ENCODE data around the gene DAPK2.

DNA sequence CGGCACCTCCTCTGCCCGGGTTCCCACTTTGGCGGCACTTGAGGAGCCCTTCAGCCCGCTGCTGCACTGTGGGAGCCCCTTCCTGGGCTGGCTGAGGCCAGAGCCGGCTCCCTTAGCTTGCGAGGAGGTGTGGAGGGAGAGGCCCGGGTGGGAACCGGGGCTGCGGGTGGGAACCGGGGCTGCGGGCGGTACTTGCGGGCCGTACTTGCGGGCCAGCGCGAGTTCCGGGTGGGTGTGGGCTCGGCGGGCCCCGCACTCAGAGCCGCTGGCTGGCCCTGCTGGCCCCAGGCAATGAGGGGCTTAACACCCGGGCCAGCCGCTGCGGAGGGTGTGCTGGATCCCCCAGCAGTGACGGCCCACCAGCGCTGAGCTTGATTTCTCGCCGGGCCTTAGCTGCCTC lies 14.4 kb upstream of the DAPK2 start:
- TF ChIP-seq, protein P1, sequence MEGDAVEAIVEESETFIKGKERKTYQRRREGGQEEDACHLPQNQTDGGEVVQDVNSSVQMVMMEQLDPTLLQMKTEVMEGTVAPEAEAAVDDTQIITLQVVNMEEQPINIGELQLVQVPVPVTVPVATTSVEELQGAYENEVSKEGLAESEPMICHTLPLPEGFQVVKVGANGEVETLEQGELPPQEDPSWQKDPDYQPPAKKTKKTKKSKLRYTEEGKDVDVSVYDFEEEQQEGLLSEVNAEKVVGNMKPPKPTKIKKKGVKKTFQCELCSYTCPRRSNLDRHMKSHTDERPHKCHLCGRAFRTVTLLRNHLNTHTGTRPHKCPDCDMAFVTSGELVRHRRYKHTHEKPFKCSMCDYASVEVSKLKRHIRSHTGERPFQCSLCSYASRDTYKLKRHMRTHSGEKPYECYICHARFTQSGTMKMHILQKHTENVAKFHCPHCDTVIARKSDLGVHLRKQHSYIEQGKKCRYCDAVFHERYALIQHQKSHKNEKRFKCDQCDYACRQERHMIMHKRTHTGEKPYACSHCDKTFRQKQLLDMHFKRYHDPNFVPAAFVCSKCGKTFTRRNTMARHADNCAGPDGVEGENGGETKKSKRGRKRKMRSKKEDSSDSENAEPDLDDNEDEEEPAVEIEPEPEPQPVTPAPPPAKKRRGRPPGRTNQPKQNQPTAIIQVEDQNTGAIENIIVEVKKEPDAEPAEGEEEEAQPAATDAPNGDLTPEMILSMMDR (IDR thresholded peaks at IDR 0.05): no peak
- TF ChIP-seq KAT7 (CRISPR knock-in tag; IDR thresholded peaks at IDR 0.05; ENCODE audit: borderline replicate concordance): no peak
- no peak for TF ChIP-seq NR2C2 (CRISPR knock-in tag; IDR thresholded peaks at IDR 0.05)
- TF ChIP-seq, protein P2, sequence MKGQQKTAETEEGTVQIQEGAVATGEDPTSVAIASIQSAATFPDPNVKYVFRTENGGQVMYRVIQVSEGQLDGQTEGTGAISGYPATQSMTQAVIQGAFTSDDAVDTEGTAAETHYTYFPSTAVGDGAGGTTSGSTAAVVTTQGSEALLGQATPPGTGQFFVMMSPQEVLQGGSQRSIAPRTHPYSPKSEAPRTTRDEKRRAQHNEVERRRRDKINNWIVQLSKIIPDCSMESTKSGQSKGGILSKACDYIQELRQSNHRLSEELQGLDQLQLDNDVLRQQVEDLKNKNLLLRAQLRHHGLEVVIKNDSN (CRISPR knock-in tag; IDR thresholded peaks at IDR 0.05): no peak
- TF ChIP-seq, protein P3, sequence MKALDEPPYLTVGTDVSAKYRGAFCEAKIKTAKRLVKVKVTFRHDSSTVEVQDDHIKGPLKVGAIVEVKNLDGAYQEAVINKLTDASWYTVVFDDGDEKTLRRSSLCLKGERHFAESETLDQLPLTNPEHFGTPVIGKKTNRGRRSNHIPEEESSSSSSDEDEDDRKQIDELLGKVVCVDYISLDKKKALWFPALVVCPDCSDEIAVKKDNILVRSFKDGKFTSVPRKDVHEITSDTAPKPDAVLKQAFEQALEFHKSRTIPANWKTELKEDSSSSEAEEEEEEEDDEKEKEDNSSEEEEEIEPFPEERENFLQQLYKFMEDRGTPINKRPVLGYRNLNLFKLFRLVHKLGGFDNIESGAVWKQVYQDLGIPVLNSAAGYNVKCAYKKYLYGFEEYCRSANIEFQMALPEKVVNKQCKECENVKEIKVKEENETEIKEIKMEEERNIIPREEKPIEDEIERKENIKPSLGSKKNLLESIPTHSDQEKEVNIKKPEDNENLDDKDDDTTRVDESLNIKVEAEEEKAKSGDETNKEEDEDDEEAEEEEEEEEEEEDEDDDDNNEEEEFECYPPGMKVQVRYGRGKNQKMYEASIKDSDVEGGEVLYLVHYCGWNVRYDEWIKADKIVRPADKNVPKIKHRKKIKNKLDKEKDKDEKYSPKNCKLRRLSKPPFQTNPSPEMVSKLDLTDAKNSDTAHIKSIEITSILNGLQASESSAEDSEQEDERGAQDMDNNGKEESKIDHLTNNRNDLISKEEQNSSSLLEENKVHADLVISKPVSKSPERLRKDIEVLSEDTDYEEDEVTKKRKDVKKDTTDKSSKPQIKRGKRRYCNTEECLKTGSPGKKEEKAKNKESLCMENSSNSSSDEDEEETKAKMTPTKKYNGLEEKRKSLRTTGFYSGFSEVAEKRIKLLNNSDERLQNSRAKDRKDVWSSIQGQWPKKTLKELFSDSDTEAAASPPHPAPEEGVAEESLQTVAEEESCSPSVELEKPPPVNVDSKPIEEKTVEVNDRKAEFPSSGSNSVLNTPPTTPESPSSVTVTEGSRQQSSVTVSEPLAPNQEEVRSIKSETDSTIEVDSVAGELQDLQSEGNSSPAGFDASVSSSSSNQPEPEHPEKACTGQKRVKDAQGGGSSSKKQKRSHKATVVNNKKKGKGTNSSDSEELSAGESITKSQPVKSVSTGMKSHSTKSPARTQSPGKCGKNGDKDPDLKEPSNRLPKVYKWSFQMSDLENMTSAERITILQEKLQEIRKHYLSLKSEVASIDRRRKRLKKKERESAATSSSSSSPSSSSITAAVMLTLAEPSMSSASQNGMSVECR (CRISPR knock-in tag; IDR thresholded peaks at IDR 0.05; ENCODE audit: borderline replicate concordance): no peak
- TF ChIP-seq, protein P4, sequence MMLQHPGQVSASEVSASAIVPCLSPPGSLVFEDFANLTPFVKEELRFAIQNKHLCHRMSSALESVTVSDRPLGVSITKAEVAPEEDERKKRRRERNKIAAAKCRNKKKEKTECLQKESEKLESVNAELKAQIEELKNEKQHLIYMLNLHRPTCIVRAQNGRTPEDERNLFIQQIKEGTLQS (CRISPR knock-in tag; conservative IDR thresholded peaks at IDR 0.05): no peak
- TF ChIP-seq, protein P5, sequence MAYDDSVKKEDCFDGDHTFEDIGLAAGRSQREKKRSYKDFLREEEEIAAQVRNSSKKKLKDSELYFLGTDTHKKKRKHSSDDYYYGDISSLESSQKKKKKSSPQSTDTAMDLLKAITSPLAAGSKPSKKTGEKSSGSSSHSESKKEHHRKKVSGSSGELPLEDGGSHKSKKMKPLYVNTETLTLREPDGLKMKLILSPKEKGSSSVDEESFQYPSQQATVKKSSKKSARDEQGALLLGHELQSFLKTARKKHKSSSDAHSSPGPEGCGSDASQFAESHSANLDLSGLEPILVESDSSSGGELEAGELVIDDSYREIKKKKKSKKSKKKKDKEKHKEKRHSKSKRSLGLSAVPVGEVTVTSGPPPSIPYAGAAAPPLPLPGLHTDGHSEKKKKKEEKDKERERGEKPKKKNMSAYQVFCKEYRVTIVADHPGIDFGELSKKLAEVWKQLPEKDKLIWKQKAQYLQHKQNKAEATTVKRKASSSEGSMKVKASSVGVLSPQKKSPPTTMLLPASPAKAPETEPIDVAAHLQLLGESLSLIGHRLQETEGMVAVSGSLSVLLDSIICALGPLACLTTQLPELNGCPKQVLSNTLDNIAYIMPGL (CRISPR knock-in tag; IDR thresholded peaks at IDR 0.05): no peak
- TF ChIP-seq, protein P6, sequence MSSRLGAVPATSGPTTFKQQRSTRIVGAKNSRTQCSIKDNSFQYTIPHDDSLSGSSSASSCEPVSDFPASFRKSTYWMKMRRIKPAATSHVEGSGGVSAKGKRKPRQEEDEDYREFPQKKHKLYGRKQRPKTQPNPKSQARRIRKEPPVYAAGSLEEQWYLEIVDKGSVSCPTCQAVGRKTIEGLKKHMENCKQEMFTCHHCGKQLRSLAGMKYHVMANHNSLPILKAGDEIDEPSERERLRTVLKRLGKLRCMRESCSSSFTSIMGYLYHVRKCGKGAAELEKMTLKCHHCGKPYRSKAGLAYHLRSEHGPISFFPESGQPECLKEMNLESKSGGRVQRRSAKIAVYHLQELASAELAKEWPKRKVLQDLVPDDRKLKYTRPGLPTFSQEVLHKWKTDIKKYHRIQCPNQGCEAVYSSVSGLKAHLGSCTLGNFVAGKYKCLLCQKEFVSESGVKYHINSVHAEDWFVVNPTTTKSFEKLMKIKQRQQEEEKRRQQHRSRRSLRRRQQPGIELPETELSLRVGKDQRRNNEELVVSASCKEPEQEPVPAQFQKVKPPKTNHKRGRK (CRISPR knock-in tag; IDR thresholded peaks at IDR 0.05; ENCODE audit: borderline replicate concordance): no peak
- no peak for TF ChIP-seq CBFB (CRISPR knock-in tag; IDR thresholded peaks at IDR 0.05; ENCODE audit: low read depth)
- TF ChIP-seq ZNF232 (CRISPR knock-in tag; IDR thresholded peaks at IDR 0.05): no peak
- TF ChIP-seq TEAD1 (CRISPR knock-in tag; IDR thresholded peaks at IDR 0.05): no peak
- TF ChIP-seq CREB1 (CRISPR knock-in tag; IDR thresholded peaks at IDR 0.05): no peak

Measured in WTC11 (cell line).